ENCODE measurements around the gene TEAD3. TPM values are rescaled to one million over a fixed set of nuclear protein-coding genes. Genes with fewer than 3 reads are reported as not detected.

The TEAD3 gene
- total RNA-seq, 1 donor from 2014 or later = 23.8 TPM

GRCh38 chr6:35495258-35496035, 1.4 kb downstream of the TEAD3 start:
- TF ChIP-seq, protein P1, sequence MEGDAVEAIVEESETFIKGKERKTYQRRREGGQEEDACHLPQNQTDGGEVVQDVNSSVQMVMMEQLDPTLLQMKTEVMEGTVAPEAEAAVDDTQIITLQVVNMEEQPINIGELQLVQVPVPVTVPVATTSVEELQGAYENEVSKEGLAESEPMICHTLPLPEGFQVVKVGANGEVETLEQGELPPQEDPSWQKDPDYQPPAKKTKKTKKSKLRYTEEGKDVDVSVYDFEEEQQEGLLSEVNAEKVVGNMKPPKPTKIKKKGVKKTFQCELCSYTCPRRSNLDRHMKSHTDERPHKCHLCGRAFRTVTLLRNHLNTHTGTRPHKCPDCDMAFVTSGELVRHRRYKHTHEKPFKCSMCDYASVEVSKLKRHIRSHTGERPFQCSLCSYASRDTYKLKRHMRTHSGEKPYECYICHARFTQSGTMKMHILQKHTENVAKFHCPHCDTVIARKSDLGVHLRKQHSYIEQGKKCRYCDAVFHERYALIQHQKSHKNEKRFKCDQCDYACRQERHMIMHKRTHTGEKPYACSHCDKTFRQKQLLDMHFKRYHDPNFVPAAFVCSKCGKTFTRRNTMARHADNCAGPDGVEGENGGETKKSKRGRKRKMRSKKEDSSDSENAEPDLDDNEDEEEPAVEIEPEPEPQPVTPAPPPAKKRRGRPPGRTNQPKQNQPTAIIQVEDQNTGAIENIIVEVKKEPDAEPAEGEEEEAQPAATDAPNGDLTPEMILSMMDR (IDR thresholded peaks at IDR 0.05; ENCODE audit: insufficient read depth, low read length, poor library complexity, severe bottlenecking) = no peak
- no peaks in the 10 kb centered on the region for H3K27me3 ChIP-seq (ENCODE audit: control insufficient read depth, insufficient read depth, low read length)
- peak overlapping the region; percentile 59 for H3K4me3 ChIP-seq (ENCODE audit: low read depth, low read length)
- H3K36me3 ChIP-seq (ENCODE audit: control insufficient read depth, insufficient read depth, low read length) = no peaks in the 10 kb centered on the region
- no peak for DNase-seq (ENCODE audit: low read depth)

DNA sequence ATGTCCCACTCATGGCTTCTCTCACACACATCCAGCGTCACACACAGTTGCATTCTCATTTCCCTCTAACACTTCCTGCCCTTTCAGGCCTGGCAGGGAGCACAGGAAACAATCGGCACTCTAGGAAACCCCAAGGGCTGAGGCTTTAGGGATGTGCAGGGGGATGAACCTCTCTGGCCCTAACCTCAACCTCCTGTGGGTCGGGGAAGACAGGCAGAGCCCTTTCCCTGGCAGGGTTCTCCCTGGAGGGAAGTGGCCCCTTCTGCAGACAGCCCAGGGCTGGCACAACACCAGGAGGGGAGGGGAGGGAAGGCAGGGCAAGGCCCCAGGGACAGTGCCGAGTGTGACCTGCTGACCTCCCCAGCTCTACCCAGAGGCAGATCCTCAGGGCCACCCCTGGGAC, 2.7 kb downstream of the TEAD3 start:
- Histone ChIP-seq H3K36me3 (ENCODE audit: control insufficient read depth, insufficient read depth, low read length) (no peaks in the 10 kb centered on the region), H3K4me3 (ENCODE audit: low read depth, low read length) (no peak overlapping the region), H3K27me3 (ENCODE audit: control insufficient read depth, insufficient read depth, low read length) (no peaks in the 10 kb centered on the region)
- TF ChIP-seq, protein P1 (IDR thresholded peaks at IDR 0.05; ENCODE audit: insufficient read depth, low read length, poor library complexity, severe bottlenecking) = no peak
- DNase-seq (ENCODE audit: low read depth) = no peak

- H3K36me3 ChIP-seq (ENCODE audit: control insufficient read depth, insufficient read depth, low read length) = no peaks in the 10 kb centered on the region
- no peaks in the 10 kb centered on the region for H3K27me3 ChIP-seq (ENCODE audit: control insufficient read depth, insufficient read depth, low read length)
- no peak overlapping the region for H3K4me3 ChIP-seq (ENCODE audit: low read depth, low read length)
- TF ChIP-seq, protein P1 (IDR thresholded peaks at IDR 0.05; ENCODE audit: insufficient read depth, low read length, poor library complexity, severe bottlenecking) = no peak
- DNase-seq (ENCODE audit: low read depth) = no peak
Measured at GRCh38 chr6:35493307-35493983, 3.4 kb downstream of the TEAD3 start.

- H3K4me3 ChIP-seq (ENCODE audit: low read depth, low read length) = no peak overlapping the region
- no peaks in the 10 kb centered on the region for H3K27me3 ChIP-seq (ENCODE audit: control insufficient read depth, insufficient read depth, low read length)
- no peaks in the 10 kb centered on the region for H3K36me3 ChIP-seq (ENCODE audit: control insufficient read depth, insufficient read depth, low read length)
- no peak for DNase-seq (ENCODE audit: low read depth)
- TF ChIP-seq, protein P1 (IDR thresholded peaks at IDR 0.05; ENCODE audit: insufficient read depth, low read length, poor library complexity, severe bottlenecking) = no peak
Measured at GRCh38 chr6:35492974-35493284, 4.0 kb downstream of the TEAD3 start.

GRCh38 chr6:35492258-35492973, 4.5 kb downstream of the TEAD3 start:
- no peak overlapping the region for H3K4me3 ChIP-seq (ENCODE audit: low read depth, low read length)
- DNase-seq (ENCODE audit: low read depth) = no peak
- H3K36me3 ChIP-seq (ENCODE audit: control insufficient read depth, insufficient read depth, low read length) = no peaks in the 10 kb centered on the region
- no peaks in the 10 kb centered on the region for H3K27me3 ChIP-seq (ENCODE audit: control insufficient read depth, insufficient read depth, low read length)
- TF ChIP-seq, protein P1 (IDR thresholded peaks at IDR 0.05; ENCODE audit: insufficient read depth, low read length, poor library complexity, severe bottlenecking) = no peak

Measured in kidney epithelial cell (primary cell).